ENCODE results near the gene ENKUR. TPM values are rescaled to one million over a fixed set of nuclear protein-coding genes. Genes with fewer than 3 reads are reported as not detected.

Gene ENKUR
- total and polyA plus RNA-seq, 10 of the 15 experiments (the other 5 are each of a cell fraction or from before 2014, with no cell fraction given), result 0.01 to 0.19 (median 0.11) TPM; not detected in 6

DNA sequence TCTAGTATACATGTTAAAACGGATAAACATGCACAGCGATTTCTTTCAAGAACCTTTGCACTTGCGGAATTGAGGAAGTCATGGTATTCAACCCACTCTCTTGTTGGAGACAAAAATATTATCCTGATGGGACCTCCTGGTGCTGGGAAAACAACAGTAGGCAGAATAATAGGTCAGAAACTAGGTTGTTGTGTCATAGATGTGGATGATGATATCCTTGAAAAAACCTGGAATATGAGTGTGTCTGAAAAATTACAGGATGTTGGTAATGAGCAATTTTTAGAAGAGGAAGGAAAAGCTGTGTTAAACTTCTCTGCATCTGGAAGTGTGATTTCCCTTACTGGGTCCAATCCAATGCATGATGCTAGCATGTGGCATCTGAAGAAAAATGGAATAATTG lies 7.3 kb upstream of the ENKUR start:
- CTCF ChIA-PET, result interaction anchor here (1.1 to 7.0 kb wide), 2 partner anchors 56 to 405 kb away, joined by 3 to 52 read pairs; no protein-coding TSS in a partner anchor
- DNase-seq (ENCODE audit: low read depth, low spot score) (no peak), FAIRE-seq (no peak), ATAC-seq (no peak)
- POLR2A ChIA-PET, result no interaction called here
- Histone ChIP-seq H3K36me3 (ENCODE audit: control insufficient read depth in 2 of 2, insufficient read depth in 2 of 2, low read length in 1 of 2) (no peaks in the 10 kb centered on the region), H3K4me3 (no peak overlapping the region), H2AFZ (ENCODE audit: control insufficient read depth, low read depth, low read length) (no peak overlapping the region), H4K20me1 (ENCODE audit: control insufficient read depth, insufficient read depth) (no peaks in the 10 kb centered on the region), H3K79me2 (ENCODE audit: control insufficient read depth, insufficient read depth, low read length) (no peaks in the 10 kb centered on the region), H3K9ac (ENCODE audit: control insufficient read depth, insufficient read depth, low read length) (no peak overlapping the region), H3K27ac (ENCODE audit: control insufficient read depth, insufficient read depth) (no peak overlapping the region), H3K4me1 (ENCODE audit: control insufficient read depth, insufficient read depth, low read length) (no peaks in the 10 kb centered on the region), H3K4me2 (ENCODE audit: control insufficient read depth, insufficient read depth) (no peak overlapping the region), H3K9me3 (replicated peaks; ENCODE audit: control insufficient read depth, insufficient read depth, low read length) (no peaks in the 10 kb centered on the region), H3K27me3 (replicated peaks in 1 of 2; ENCODE audit: control insufficient read depth in 2 of 2, insufficient read depth in 2 of 2, low read length in 1 of 2) (no peaks in the 10 kb centered on the region)
- in situ Hi-C loops (cut with MboI), result no loop called here
- RAD21 ChIA-PET (ENCODE audit: unreplicated experiment), result interaction anchor here (6.5 kb wide), 1 partner anchor 57 kb away, joined by 33 read pairs; no protein-coding TSS in a partner anchor
- SMC1A ChIA-PET (ENCODE audit: uncharacterized antibody, unreplicated experiment), result interaction anchor here (1.0 to 3.8 kb wide), 3 partner anchors 57 to 380 kb away, joined by 3 to 18 read pairs (median 4); no protein-coding TSS in a partner anchor
- 68% methylated on average over 3 of the region's 3 CpGs for WGBS (ENCODE audit: insufficient coverage, insufficient replicate concordance, low lambda C conversion rate, missing lambda C conversion rate)
- intact Hi-C loops (cut with micrococcal nuclease; ENCODE audit: unreplicated experiment), result no loop called here
- BruUV-seq (replicated peaks), result no TSS peak
- TF ChIP-seq MTA2 (IDR thresholded peaks at IDR 0.05; ENCODE audit: low read depth) (no peak), EP300 (IDR thresholded peaks at IDR 0.05; ENCODE audit: borderline replicate concordance in 1 of 2, control insufficient read depth in 1 of 2, low read depth in 2 of 2, low read length in 2 of 2) (no peak), YBX1 (IDR thresholded peaks at IDR 0.05) (no peak), ZBED1 (IDR thresholded peaks at IDR 0.05; ENCODE audit: borderline replicate concordance) (no peak), STAT1 (conservative IDR thresholded peaks at IDR 0.05) (no peak), SRF (IDR thresholded peaks at IDR 0.05; ENCODE audit: low read depth in 2 of 2, low read length in 2 of 2) (no peak), STAT3 (IDR thresholded peaks at IDR 0.05; ENCODE audit: low read depth, low read length) (no peak), KDM1A (IDR thresholded peaks at IDR 0.05; ENCODE audit: borderline replicate concordance) (no peak), EGR1 (IDR thresholded peaks at IDR 0.05; ENCODE audit: borderline replicate concordance in 1 of 2, low read depth in 2 of 2, low read length in 2 of 2) (no peak), BMI1 (IDR thresholded peaks at IDR 0.05; ENCODE audit: borderline replicate concordance) (no peak)
